Occipital lobe (tissue), 2 donors: ENCODE data around the gene SLC66A2. TPM values are rescaled to one million over a fixed set of nuclear protein-coding genes. Genes with fewer than 3 reads are reported as not detected.
"Not testable (repeated sequence)": the region's sequence is repeated elsewhere in the genome, so short reads cannot be mapped to it uniquely, and the experiment has no call there.

Experiments used
- DNase-seq: peaks from one replicate; lab custom pipeline; 2025; lab: John Stamatoyannopoulos, UW
- total RNA-seq: library from RNA; depleted of rRNA; stranded (reverse); fragments of >200 nt; gene quantifications from one replicate; pipeline ENCODE4 v1.2.3, GENCODE V29; 2014

SLC66A2 gene
- total RNA-seq, 1 donor from 2014 or later = 31.0 TPM

DNA sequence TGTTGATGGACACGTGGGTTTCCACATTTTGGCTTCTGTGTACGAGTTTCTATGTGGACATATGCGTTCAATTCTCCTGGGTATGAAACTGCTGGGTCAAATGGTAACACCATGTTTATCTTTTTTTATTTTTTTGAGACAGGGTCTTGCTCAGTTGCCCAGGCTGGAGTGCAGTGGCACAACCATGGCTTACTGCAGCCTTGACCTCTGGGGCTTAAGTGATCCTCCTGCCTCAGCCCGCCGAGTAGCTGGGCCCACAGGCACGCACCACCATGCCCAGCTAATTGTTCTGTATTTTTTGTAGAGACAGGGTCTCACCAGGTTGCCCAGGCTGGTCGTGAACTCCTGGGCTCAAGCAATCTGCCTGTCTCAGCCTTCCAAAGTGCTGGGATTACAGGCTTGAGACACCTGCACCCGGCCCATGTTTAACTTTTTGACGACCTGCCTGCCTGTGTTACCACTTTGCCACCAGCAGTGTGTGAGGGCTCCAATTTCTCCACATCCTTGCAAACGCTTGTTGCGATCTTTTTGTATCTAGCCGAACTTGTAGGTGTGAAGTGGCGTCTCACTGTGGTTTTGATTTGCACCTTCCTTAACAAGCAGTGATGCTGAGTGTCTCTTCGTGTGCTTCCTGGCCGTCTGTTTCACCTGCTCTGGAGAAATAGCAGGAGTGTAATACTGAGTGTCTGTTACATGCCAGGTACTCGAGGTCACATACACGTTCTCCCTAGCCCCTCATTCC, 19.9 kb upstream of the SLC66A2 start:
- no peak for DNase-seq

GRCh38 chr18:79970419-79971133, 19.1 kb upstream of the SLC66A2 start:
- no peak for DNase-seq

- no peak for DNase-seq
These were observed 13.9 kb upstream of the SLC66A2 start for GRCh38 chr18:79965119-79965902.

GRCh38 chr18:79964330-79965118, 13.1 kb upstream of the SLC66A2 start, which contains the start of gene HSBP1L1:
TSS of gene HSBP1L1 (plus strand) at chr18:79964643. CDS start at chr18:79964736, 93 bp downstream.
- no peak for DNase-seq

DNA sequence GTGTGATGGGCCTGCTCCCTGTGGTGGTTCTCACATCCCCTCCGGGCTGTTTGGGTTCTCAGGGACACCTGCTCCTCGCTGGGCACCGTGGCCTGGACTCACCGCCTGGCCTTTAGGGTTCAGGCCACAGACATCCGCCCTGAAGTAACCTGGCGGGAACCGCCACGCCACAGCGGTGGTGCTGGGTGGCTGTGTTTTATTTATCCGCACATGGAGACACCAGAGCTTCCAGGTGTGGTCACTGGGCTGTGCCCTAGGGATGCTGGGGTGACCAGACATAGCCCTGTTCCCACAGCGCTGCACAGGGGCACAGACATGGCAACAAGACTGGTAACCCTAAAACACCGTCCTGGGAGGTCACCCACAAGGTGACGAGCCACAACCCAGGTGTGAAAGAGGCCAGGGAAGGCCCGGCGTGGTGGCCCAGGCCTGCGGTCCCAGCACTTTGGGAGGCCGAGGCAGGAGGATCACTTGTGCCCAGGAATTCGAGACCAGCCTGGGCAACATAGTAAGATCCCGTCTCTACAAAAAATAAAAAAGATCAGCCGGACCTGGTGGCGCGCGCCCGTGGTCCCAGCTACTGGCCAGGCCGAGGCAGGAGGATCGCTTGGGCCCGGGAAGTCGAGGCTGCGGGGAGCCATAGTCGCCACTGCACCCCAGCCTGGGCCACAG, 12.3 kb upstream of the SLC66A2 start:
- no peak for DNase-seq

DNA sequence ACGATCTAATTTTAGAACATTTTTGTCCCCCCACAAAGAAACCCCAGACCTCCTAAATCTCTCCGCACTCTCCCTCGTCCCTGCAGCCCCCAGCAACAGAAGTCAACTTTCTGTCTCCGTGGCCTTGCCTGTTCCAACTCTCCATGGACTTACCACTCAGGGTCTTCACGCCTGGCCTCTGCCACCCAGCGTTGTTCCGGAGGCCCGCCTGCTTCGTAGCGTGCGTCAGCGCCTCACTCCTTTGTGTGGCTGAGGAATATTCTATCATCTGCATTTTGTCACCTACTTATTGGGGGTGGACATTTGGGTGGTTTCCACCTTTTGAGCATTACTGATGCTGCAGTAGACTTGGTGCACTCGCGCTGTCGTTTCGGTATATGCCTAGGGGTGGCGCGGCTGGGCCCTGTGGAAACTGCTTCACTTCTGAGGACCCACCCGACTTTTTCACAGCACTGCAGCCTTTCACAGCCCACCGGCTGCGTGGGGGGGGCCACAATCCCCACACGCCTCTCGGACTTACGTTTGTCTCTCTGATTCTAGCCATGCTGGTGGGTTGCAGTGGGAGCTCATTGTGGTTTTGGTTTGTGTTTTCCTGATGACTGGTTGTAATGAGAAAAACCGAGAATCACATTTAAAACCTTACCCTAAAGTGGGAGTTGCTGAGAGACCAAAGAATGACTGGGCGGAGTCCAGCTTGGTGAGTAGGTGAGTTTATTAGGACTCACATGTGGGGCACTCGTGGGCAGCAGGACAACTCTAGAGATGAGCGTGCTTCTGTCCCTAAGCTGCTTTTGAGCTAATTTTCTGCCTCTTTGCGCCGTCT, 11.6 kb upstream of the SLC66A2 start:
- no peak for DNase-seq

- DNase-seq = no peak
These were observed 10.9 kb upstream of the SLC66A2 start for GRCh38 chr18:79962311-79962710.

GRCh38 chr18:79961527-79962291, 10.3 kb upstream of the SLC66A2 start:
- no peak for DNase-seq

DNA sequence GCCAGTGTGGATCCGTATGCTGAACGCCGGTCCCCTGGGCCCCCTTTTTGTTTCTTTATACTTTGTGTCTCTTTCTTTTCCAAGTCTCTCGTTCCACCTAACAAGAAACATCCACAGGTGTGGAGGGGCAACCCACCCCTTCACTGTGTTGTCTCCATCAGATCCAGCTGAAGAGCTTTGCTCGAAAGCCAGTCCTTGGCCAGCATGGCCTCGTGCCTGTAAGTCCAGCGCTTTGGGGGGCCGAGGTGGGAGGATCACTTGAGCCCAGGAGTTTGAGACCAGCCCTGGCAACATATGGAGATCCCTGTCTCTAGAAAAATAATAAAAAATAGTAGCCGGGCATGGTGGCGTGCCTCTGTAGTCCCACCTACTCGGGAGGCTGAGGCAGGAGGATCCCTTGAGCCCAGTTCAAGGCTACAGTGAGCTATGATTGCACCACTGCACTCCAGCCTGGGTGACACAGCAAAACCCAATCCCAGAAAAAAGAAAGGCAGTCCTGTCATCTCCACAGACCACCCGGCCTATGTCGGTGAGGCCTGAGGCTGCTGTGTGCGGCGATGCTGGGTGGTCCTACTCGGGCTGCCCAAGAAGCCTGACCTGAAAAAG, 9.6 kb upstream of the SLC66A2 start:
- no peak for DNase-seq

- DNase-seq = not testable (repeated sequence)
These were observed 8.8 kb upstream of the SLC66A2 start for GRCh38 chr18:79960161-79960801.

- DNase-seq = no peak
These were observed 7.5 kb upstream of the SLC66A2 start for GRCh38 chr18:79958981-79959380.

GRCh38 chr18:79956276-79956675, 4.8 kb upstream of the SLC66A2 start:
- DNase-seq = no peak

DNA sequence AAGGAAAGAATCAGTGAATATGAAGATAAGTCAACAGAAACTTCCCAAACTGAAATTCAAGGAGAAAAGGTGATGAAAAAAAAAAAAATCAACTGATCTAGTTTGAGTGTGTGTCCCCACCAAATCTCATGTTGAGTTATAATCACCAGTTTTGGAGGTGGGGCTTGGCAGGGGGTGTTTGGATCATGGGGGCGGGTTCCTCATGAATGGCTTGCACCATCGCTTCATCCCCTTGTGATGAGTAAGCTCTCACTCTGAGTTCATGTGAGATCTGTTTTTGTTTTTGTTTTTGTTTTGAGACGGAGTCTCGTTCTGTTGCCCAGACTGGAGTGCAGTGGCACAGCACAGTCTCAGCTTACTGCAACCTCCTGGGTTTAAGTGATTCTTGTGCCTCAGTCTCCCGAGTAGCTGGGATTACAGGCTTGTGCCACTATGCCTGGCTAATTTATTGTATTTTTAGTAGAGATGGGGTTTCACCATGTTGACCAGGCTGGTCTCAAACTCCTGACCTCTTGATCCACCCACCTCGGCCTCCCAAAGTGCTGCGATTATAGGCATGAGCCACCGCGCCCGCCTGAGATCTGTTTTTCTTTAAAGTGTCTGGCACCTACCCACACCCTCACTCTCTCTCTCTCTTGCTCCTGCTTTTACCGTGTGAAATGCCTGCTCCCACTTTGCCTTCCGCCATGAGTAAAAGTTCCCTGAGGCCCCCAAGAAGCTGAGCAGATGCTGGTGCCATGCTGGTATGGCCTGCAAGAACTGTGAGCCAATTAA, 4.0 kb upstream of the SLC66A2 start:
- DNase-seq = no peak

- no peak for DNase-seq
These were observed 3.3 kb upstream of the SLC66A2 start for GRCh38 chr18:79954791-79955190.

GRCh38 chr18:79953971-79954651, 2.7 kb upstream of the SLC66A2 start:
- no peak for DNase-seq

GRCh38 chr18:79952996-79953559, 1.6 kb upstream of the SLC66A2 start:
- DNase-seq = no peak
